ENCODE measurements around the gene MAN1C1.
"Not testable (repeated sequence)": the region's sequence is repeated elsewhere in the genome, so short reads cannot be mapped to it uniquely, and the experiment has no call there.

The MAN1C1 gene

DNA sequence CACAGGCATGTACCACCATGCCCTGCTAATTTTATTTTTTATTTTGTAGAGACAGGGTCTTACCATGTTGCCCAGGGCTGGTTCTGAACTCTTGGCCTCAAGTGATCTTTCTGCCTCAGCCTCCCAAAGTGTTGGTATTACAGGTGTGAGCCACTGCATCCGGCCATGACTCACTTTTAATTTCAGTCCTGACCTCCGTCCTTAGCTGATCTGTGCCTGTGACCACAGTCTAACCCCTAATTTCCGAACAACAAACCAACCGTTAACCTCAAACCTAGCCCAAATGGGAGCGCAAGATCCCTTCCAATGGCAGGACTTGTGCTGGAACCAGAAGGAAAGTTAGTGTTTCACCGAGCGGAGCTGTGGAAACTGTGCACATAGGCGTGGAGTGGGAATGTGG is 29.3 kb upstream of the MAN1C1 start:
- Histone ChIP-seq H3K9ac (ENCODE audit: low read length) (peak overlapping the region; percentile 93), H3K4me3 (ENCODE audit: low read depth, low read length) (peak overlapping the region; percentile 20), H3K27ac (ENCODE audit: low read depth, low read length) (peak overlapping the region; percentile 98), H3K27me3 (ENCODE audit: control insufficient read depth, insufficient read depth, low read length) (no peaks in the 10 kb centered on the region), H3K9me3 (ENCODE audit: control insufficient read depth, insufficient read depth, low read depth, low read length) (no peaks in the 10 kb centered on the region), H3K4me1 (ENCODE audit: control insufficient read depth, insufficient read depth, low read length) (peaks cover 26% of the 10 kb centered on the region), H3K36me3 (ENCODE audit: control insufficient read depth, insufficient read depth, low read length) (no peaks in the 10 kb centered on the region)

GRCh38 chr1:25588224-25588623 is 28.4 kb upstream of the MAN1C1 start:
- not testable (repeated sequence) for H3K27me3 ChIP-seq (ENCODE audit: control insufficient read depth, insufficient read depth, low read length); H3K9me3 ChIP-seq (ENCODE audit: control insufficient read depth, insufficient read depth, low read depth, low read length); H3K36me3 ChIP-seq (ENCODE audit: control insufficient read depth, insufficient read depth, low read length); H3K4me3 ChIP-seq (ENCODE audit: low read depth, low read length)
- H3K4me1 ChIP-seq (ENCODE audit: control insufficient read depth, insufficient read depth, low read length), result peaks cover 26% of the 10 kb centered on the region
- H3K9ac ChIP-seq (ENCODE audit: low read length), result peak overlapping the region; percentile 93
- H3K27ac ChIP-seq (ENCODE audit: low read depth, low read length), result peak overlapping the region; percentile 85; the same call in 1 of the 2 replicates

- H3K9ac ChIP-seq (ENCODE audit: low read length), result peak overlapping the region; percentile 93
- H3K27ac ChIP-seq (ENCODE audit: low read depth, low read length), result peak overlapping the region; percentile 85; the same call in 1 of the 2 replicates
- not testable (repeated sequence) for H3K27me3 ChIP-seq (ENCODE audit: control insufficient read depth, insufficient read depth, low read length); H3K9me3 ChIP-seq (ENCODE audit: control insufficient read depth, insufficient read depth, low read depth, low read length); H3K4me3 ChIP-seq (ENCODE audit: low read depth, low read length); H3K36me3 ChIP-seq (ENCODE audit: control insufficient read depth, insufficient read depth, low read length)
- H3K4me1 ChIP-seq (ENCODE audit: control insufficient read depth, insufficient read depth, low read length), result peaks cover 26% of the 10 kb centered on the region
These were observed 27.8 kb upstream of the MAN1C1 start for GRCh38 chr1:25588786-25589185.

GRCh38 chr1:25590096-25590824 is 26.3 kb upstream of the MAN1C1 start:
- no peaks in the 10 kb centered on the region for H3K9me3 ChIP-seq (ENCODE audit: control insufficient read depth, insufficient read depth, low read depth, low read length)
- H3K27ac ChIP-seq (ENCODE audit: low read depth, low read length), result peak overlapping the region; percentile 3; the same call in 1 of the 2 replicates
- H3K4me3 ChIP-seq (ENCODE audit: low read depth, low read length), result no peak overlapping the region
- H3K9ac ChIP-seq (ENCODE audit: low read length), result no peak overlapping the region
- H3K36me3 ChIP-seq (ENCODE audit: control insufficient read depth, insufficient read depth, low read length), result no peaks in the 10 kb centered on the region
- no peaks in the 10 kb centered on the region for H3K27me3 ChIP-seq (ENCODE audit: control insufficient read depth, insufficient read depth, low read length)
- peaks cover 26% of the 10 kb centered on the region for H3K4me1 ChIP-seq (ENCODE audit: control insufficient read depth, insufficient read depth, low read length)

DNA sequence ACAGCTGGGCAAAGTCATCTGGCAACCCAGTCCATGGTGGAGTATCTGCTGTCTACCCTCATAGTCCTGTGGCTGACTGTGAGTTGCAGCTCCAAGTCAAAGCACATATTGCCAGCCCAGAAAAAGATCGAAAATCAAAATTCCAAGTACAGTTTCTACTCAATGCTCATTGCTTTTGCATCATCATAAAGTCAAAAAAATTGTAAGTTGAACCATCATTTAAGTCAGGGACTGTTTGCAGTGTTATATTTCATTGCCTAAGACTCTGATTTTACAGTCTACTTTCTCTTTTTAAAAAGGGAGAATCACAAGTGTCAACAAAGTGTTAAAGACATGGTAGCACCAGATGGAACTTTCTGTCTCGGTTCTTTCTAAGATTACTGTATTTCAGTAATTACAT is 22.7 kb upstream of the MAN1C1 start:
- H3K27me3 ChIP-seq (ENCODE audit: control insufficient read depth, insufficient read depth, low read length), result no peaks in the 10 kb centered on the region
- peaks cover 9% of the 10 kb centered on the region for H3K9me3 ChIP-seq (ENCODE audit: control insufficient read depth, insufficient read depth, low read depth, low read length)
- H3K36me3 ChIP-seq (ENCODE audit: control insufficient read depth, insufficient read depth, low read length), result no peaks in the 10 kb centered on the region
- H3K4me1 ChIP-seq (ENCODE audit: control insufficient read depth, insufficient read depth, low read length), result peaks cover under 1% of the 10 kb centered on the region; the same call in 1 of the 2 replicates
- no peak overlapping the region for H3K9ac ChIP-seq (ENCODE audit: low read length)
- no peak overlapping the region for H3K27ac ChIP-seq (ENCODE audit: low read depth, low read length)
- no peak overlapping the region for H3K4me3 ChIP-seq (ENCODE audit: low read depth, low read length)

- H3K4me3 ChIP-seq (ENCODE audit: low read depth, low read length), result no peak overlapping the region
- no peaks in the 10 kb centered on the region for H3K36me3 ChIP-seq (ENCODE audit: control insufficient read depth, insufficient read depth, low read length)
- no peak overlapping the region for H3K9ac ChIP-seq (ENCODE audit: low read length)
- no peak overlapping the region for H3K27ac ChIP-seq (ENCODE audit: low read depth, low read length)
- no peaks in the 10 kb centered on the region for H3K27me3 ChIP-seq (ENCODE audit: control insufficient read depth, insufficient read depth, low read length)
- no peaks in the 10 kb centered on the region for H3K4me1 ChIP-seq (ENCODE audit: control insufficient read depth, insufficient read depth, low read length)
- H3K9me3 ChIP-seq (ENCODE audit: control insufficient read depth, insufficient read depth, low read depth, low read length), result peaks cover 18% of the 10 kb centered on the region
These were observed 21.6 kb upstream of the MAN1C1 start for GRCh38 chr1:25594971-25595370.

DNA sequence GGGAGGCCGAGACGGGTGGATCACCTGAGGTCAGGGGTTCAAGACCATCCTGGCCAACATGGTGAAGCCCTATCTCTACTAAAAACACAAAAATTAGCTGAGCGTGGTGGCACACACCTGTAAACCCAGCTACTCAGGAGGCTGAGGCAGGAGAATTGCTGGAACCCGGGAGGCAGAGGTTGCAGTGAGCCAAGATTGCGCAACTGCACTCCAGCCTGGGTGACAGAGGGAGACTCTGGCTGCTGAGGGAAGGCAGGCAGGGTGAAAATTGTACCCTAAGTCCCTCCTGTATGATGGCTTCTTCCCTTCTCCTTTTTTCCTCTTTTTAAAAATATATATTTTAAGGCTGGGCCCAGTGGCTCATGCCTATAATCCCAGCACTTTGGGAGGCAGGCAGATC is 19.9 kb upstream of the MAN1C1 start:
- H3K36me3 ChIP-seq (ENCODE audit: control insufficient read depth, insufficient read depth, low read length); H3K27ac ChIP-seq (ENCODE audit: low read depth, low read length): not testable (repeated sequence)
- H3K9me3 ChIP-seq (ENCODE audit: control insufficient read depth, insufficient read depth, low read depth, low read length), result peaks cover 18% of the 10 kb centered on the region

GRCh38 chr1:25598879-25599278 is 17.7 kb upstream of the MAN1C1 start:
- H3K4me1 ChIP-seq (ENCODE audit: control insufficient read depth, insufficient read depth, low read length), result no peaks in the 10 kb centered on the region

More for the DNA sequence above, 19.9 kb upstream of the MAN1C1 start:
- not testable (repeated sequence) for H3K9ac ChIP-seq (ENCODE audit: low read length); H3K27me3 ChIP-seq (ENCODE audit: control insufficient read depth, insufficient read depth, low read length); H3K4me3 ChIP-seq (ENCODE audit: low read depth, low read length); H3K4me1 ChIP-seq (ENCODE audit: control insufficient read depth, insufficient read depth, low read length)

GRCh38 chr1:25599969-25600610 is 16.5 kb upstream of the MAN1C1 start:
- H3K4me3 ChIP-seq (ENCODE audit: low read depth, low read length), result no peak overlapping the region
- no peaks in the 10 kb centered on the region for H3K27me3 ChIP-seq (ENCODE audit: control insufficient read depth, insufficient read depth, low read length)
- no peaks in the 10 kb centered on the region for H3K4me1 ChIP-seq (ENCODE audit: control insufficient read depth, insufficient read depth, low read length)
- H3K27ac ChIP-seq (ENCODE audit: low read depth, low read length), result no peak overlapping the region
- H3K36me3 ChIP-seq (ENCODE audit: control insufficient read depth, insufficient read depth, low read length), result no peaks in the 10 kb centered on the region
- H3K9me3 ChIP-seq (ENCODE audit: control insufficient read depth, insufficient read depth, low read depth, low read length), result peaks cover 20% of the 10 kb centered on the region
- no peak overlapping the region for H3K9ac ChIP-seq (ENCODE audit: low read length)

More at GRCh38 chr1:25598879-25599278, 17.7 kb upstream of the MAN1C1 start:
- Histone ChIP-seq H3K4me3 (ENCODE audit: low read depth, low read length) (no peak overlapping the region), H3K9ac (ENCODE audit: low read length) (no peak overlapping the region), H3K36me3 (ENCODE audit: control insufficient read depth, insufficient read depth, low read length) (no peaks in the 10 kb centered on the region), H3K27ac (ENCODE audit: low read depth, low read length) (no peak overlapping the region), H3K9me3 (ENCODE audit: control insufficient read depth, insufficient read depth, low read depth, low read length) (peaks cover 20% of the 10 kb centered on the region), H3K27me3 (ENCODE audit: control insufficient read depth, insufficient read depth, low read length) (no peaks in the 10 kb centered on the region)

DNA sequence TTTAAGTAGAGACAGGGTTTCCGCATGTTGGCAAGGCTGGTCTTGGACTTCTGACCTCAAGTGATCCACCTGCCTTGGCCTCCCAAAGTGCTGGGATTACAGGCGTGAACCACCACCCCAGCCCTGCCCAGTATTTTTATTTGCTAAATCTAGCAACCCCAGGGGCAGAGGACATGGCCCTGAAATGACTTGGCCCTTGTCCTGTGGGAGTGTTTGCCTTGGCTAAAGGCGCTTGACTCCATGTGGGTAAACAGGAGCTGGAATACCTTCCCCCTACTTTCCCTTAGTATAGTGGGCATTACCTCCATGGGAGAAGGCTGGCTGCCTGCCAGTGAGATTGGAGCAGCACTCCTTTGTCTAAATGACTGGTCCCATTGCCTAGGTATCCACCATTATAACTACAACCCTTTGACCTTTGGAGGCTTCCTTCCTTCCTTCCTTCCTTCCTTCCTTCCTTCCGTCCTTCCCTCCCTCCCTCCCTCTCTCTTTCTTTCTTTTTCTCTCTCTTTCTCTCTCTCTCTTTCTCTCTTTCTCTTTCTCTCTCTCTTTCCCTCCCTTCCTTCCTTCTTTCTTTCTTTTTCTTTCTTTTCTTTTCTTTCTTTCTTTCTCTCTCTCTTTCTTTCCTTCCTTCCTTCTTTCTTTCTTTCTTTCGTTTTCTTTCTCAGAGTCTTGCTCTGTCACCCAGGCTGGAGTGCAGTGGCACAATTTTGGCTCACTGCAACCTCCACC is 15.5 kb upstream of the MAN1C1 start:
- H3K9ac ChIP-seq (ENCODE audit: low read length); H3K4me1 ChIP-seq (ENCODE audit: control insufficient read depth, insufficient read depth, low read length); H3K36me3 ChIP-seq (ENCODE audit: control insufficient read depth, insufficient read depth, low read length); H3K27ac ChIP-seq (ENCODE audit: low read depth, low read length); H3K4me3 ChIP-seq (ENCODE audit: low read depth, low read length); H3K27me3 ChIP-seq (ENCODE audit: control insufficient read depth, insufficient read depth, low read length): not testable (repeated sequence)
- H3K9me3 ChIP-seq (ENCODE audit: control insufficient read depth, insufficient read depth, low read depth, low read length), result peaks cover 20% of the 10 kb centered on the region
